Neural cell (in vitro differentiated cells): ENCODE data around the gene CCDC40. TPM values are rescaled to one million over a fixed set of nuclear protein-coding genes. Genes with fewer than 3 reads are reported as not detected.

ENCODE experiments used
- H2AFZ ChIP-seq: fragments of 200-600, 300-800 bp; sonication (generic), shearing (Covaris generic); 2 replicates; pipeline ENCODE4 v1.6.0; 2014; ENCODE audit warnings: low read depth, mild to moderate bottlenecking, antibody characterized with exemption, low read length, moderate library complexity
- H3F3A ChIP-seq: fragments of 200-600 bp; shearing (Covaris generic); 2 replicates; pipeline ENCODE4 v1.6.1; 2016; ENCODE audit warnings: mild to moderate bottlenecking, moderate library complexity, mixed read lengths, antibody characterized with exemption, low read length; ENCODE audit not compliant: insufficient read depth, poor library complexity, severe bottlenecking
- H3K27ac ChIP-seq: fragments of 200-600, 300-800 bp; sonication (generic), shearing (Covaris generic); 2 replicates; pipeline ENCODE4 v1.5.1; 2014; ENCODE audit warnings: mild to moderate bottlenecking, low read length, moderate library complexity
- H3K27me3 ChIP-seq: fragments of 300-800, 200-600 bp; sonication (generic), shearing (Covaris generic); 2 replicates; pipeline ENCODE4 v1.6.0; 2014; ENCODE audit warnings: mild to moderate bottlenecking, low read depth, low read length, moderate library complexity; ENCODE audit not compliant: insufficient read depth
- H3K36me3 ChIP-seq: fragments of 300-800, 200-600 bp; sonication (generic), shearing (Covaris generic); 2 replicates; pipeline ENCODE4 v1.5.1; 2014; ENCODE audit warnings: mild to moderate bottlenecking, antibody characterized with exemption, low read length, moderate library complexity; ENCODE audit not compliant: insufficient read depth
- H3K4me2 ChIP-seq: fragments of 300-800, 200-600 bp; sonication (generic), shearing (Covaris generic); 2 replicates; pipeline ENCODE4 v1.6.0; 2014; ENCODE audit warnings: mild to moderate bottlenecking, low read length
- H3K4me3 ChIP-seq: fragments of 300-800, 200-600 bp; sonication (generic), shearing (Covaris generic); 2 replicates; pipeline ENCODE4 v1.5.1; 2014; ENCODE audit warnings: mild to moderate bottlenecking, low read length, moderate library complexity
- H3K79me2 ChIP-seq: fragments of 200-600 bp; shearing (Covaris generic); replicated peaks from 2 replicates; pipeline ENCODE4 v1.6.0; 2014; ENCODE audit warnings: mild to moderate bottlenecking, low read length, moderate library complexity; ENCODE audit not compliant: insufficient read depth
- H3K9ac ChIP-seq: fragments of 300-800, 200-600 bp; sonication (generic), shearing (Covaris generic); 2 replicates; pipeline ENCODE4 v1.6.1; 2016; ENCODE audit warnings: mild to moderate bottlenecking, low read length, mixed read lengths
- H3K9me2 ChIP-seq: fragments of 200-600 bp; shearing (Covaris generic); 2 replicates; pipeline ENCODE4 v1.6.1; 2016; ENCODE audit warnings: mild to moderate bottlenecking, low read length, mixed read lengths; ENCODE audit not compliant: insufficient read depth
- H3K9me3 ChIP-seq: fragments of 200-600, 300-800 bp; sonication (generic), shearing (Covaris generic); 2 replicates; pipeline ENCODE4 v1.6.1; 2016; ENCODE audit warnings: mild to moderate bottlenecking, mixed run types, low read length, moderate library complexity, mixed read lengths
- H4K20me1 ChIP-seq: fragments of 200-600 bp; shearing (Covaris generic); 2 replicates; pipeline ENCODE4 v1.6.1; 2016; ENCODE audit warnings: mild to moderate bottlenecking, mixed run types; ENCODE audit not compliant: insufficient read depth
- CTCF ChIP-seq: fragments of 450-650 bp; IDR thresholded peaks from 2 replicates; pipeline ENCODE4 v1.5.1; 2014; ENCODE audit warnings: antibody characterized with exemption, mild to moderate bottlenecking, moderate library complexity; ENCODE audit not compliant: poor library complexity, severe bottlenecking
- EZH2 ChIP-seq: fragments of 200-600, 300-800 bp; shearing (Covaris generic), sonication (generic); IDR thresholded peaks from 2 replicates; pipeline ENCODE4 v1.6.1; 2014; ENCODE audit warnings: antibody characterized with exemption, low read length, borderline replicate concordance, mild to moderate bottlenecking; ENCODE audit not compliant: insufficient read depth, poor library complexity, severe bottlenecking
- MXI1 ChIP-seq: fragments of 450-650 bp; conservative IDR thresholded peaks from 2 replicates; pipeline ENCODE4 v1.6.1; 2014; ENCODE audit warnings: antibody characterized with exemption, mild to moderate bottlenecking; ENCODE audit not compliant: poor library complexity, severe bottlenecking
- RAD21 ChIP-seq: fragments of 450-650 bp; conservative IDR thresholded peaks from 2 replicates; pipeline ENCODE4 v1.6.1; 2014; ENCODE audit warnings: antibody characterized with exemption, mild to moderate bottlenecking, moderate library complexity
- REST ChIP-seq: IDR thresholded peaks from 2 replicates; pipeline ENCODE4 v1.6.1; 2012; ENCODE audit warnings: borderline replicate concordance
- SMC3 ChIP-seq: fragments of 450-650 bp; conservative IDR thresholded peaks from 2 replicates; pipeline ENCODE4 v1.6.1; 2014; ENCODE audit warnings: antibody characterized with exemption, mild to moderate bottlenecking, moderate library complexity; ENCODE audit not compliant: poor library complexity
- TAF1 ChIP-seq: IDR thresholded peaks from 2 replicates; pipeline ENCODE4 v1.6.1; 2012; ENCODE audit warnings: low read depth
- polyA plus RNA-seq: library from polyadenylated mRNA; depleted of rRNA; stranded (reverse); fragments of >200 nt; gene quantifications from 2 replicates; pipeline ENCODE4 v1.2.3, GENCODE V29; 2014

Gene CCDC40
- polyA plus RNA-seq, 1 donor from 2014 or later: 5.5 TPM

GRCh38 chr17:80107231-80108021 lies 71.0 kb downstream of the CCDC40 start:
- Histone ChIP-seq H3K4me2 (no peak overlapping the region), H3K9me2 (no peaks in the 10 kb centered on the region), H3F3A (no peaks in the 10 kb centered on the region), H3K4me3 (no peak overlapping the region), H4K20me1 (no peaks in the 10 kb centered on the region), H3K36me3 (no peaks in the 10 kb centered on the region), H3K9me3 (no peaks in the 10 kb centered on the region), H2AFZ (no peak overlapping the region), H3K79me2 (peaks cover 1% of the 10 kb centered on the region), H3K9ac (no peak overlapping the region), H3K27ac (no peak overlapping the region), H3K27me3 (no peaks in the 10 kb centered on the region)
- TF ChIP-seq TAF1: no peak
- TF ChIP-seq EZH2: no peak

- Histone ChIP-seq H3K27me3 (no peaks in the 10 kb centered on the region), H3K9ac (no peak overlapping the region), H3K9me2 (no peaks in the 10 kb centered on the region), H3K4me2 (no peak overlapping the region), H3K9me3 (no peaks in the 10 kb centered on the region), H3K36me3 (no peaks in the 10 kb centered on the region), H4K20me1 (no peaks in the 10 kb centered on the region), H3K27ac (no peak overlapping the region), H3F3A (no peaks in the 10 kb centered on the region), H2AFZ (no peak overlapping the region), H3K4me3 (no peak overlapping the region), H3K79me2 (no peaks in the 10 kb centered on the region)
- no peak for TF ChIP-seq TAF1
- no peak for TF ChIP-seq MXI1
- TF ChIP-seq RAD21: no peak
- TF ChIP-seq SMC3: no peak
- TF ChIP-seq EZH2: no peak
- no peak for TF ChIP-seq REST
- TF ChIP-seq CTCF: no peak
Measured at GRCh38 chr17:80108036-80108971, 71.9 kb downstream of the CCDC40 start.
